Right lung (tissue), 5 donors: ENCODE data around the gene TLX3. TPM values are rescaled to one million over a fixed set of nuclear protein-coding genes. Genes with fewer than 3 reads are reported as not detected.

Experiments
- DNase-seq, 2 donors: peaks; one replicate each; pipeline ENCODE4 v3.0.0-alpha.2; 2013
- polyA plus RNA-seq, 5 donors: library from polyadenylated mRNA; unstranded; fragments of 120-200 nt; gene quantifications; one replicate each; pipeline versions ENCODE4 v1.2.1 to v1.2.3, GENCODE V29; 2013; ENCODE audit warnings: inconsistent platforms in 1 of 5, low replicate concordance in 1 of 5; ENCODE audit not compliant: insufficient read length in 5 of 5, insufficient read depth in 1 of 5

Gene TLX3
- polyA plus RNA-seq, 5 donors, result not detected

GRCh38 chr5:171306166-171306565 lies 2.9 kb upstream of the TLX3 start:
- no peak for DNase-seq

- no peak for DNase-seq
Observed at GRCh38 chr5:171306781-171307591, 2.1 kb upstream of the TLX3 start.

GRCh38 chr5:171307789-171308452 lies 1.1 kb upstream of the TLX3 start:
- no peak for DNase-seq

GRCh38 chr5:171309276-171310211 lies 496 bp downstream of the TLX3 start:
- DNase-seq, result no peak

GRCh38 chr5:171310212-171310818 lies 1.3 kb downstream of the TLX3 start:
- DNase-seq, result no peak

- DNase-seq, result no peak
Observed at GRCh38 chr5:171310819-171311321, 1.8 kb downstream of the TLX3 start.

- no peak for DNase-seq
Observed at GRCh38 chr5:171311322-171312077, 2.5 kb downstream of the TLX3 start.

- DNase-seq, result no peak
Observed at GRCh38 chr5:171312129-171312974, 3.3 kb downstream of the TLX3 start.

GRCh38 chr5:171313481-171314206 lies 4.6 kb downstream of the TLX3 start:
- no peak for DNase-seq

- DNase-seq, result no peak
Observed at GRCh38 chr5:171314728-171315385, 5.8 kb downstream of the TLX3 start.

- no peak for DNase-seq
Observed at GRCh38 chr5:171315386-171315891, 6.4 kb downstream of the TLX3 start.

GRCh38 chr5:171315925-171316257 lies 6.8 kb downstream of the TLX3 start:
- DNase-seq, result no peak

- no peak for DNase-seq
Observed at GRCh38 chr5:171316258-171317121, 7.4 kb downstream of the TLX3 start.

GRCh38 chr5:171317230-171317629 lies 8.2 kb downstream of the TLX3 start:
- no peak for DNase-seq

GRCh38 chr5:171318026-171318425 lies 9.0 kb downstream of the TLX3 start:
- no peak for DNase-seq

- no peak for DNase-seq
Observed at GRCh38 chr5:171321447-171321846, 12.4 kb downstream of the TLX3 start.

GRCh38 chr5:171322527-171322926 lies 13.5 kb downstream of the TLX3 start:
- no peak for DNase-seq
